H9 (cell line): Measurements from ENCODE around the gene THPO. TPM values are rescaled to one million over a fixed set of nuclear protein-coding genes. Genes with fewer than 3 reads are reported as not detected.

Experiments
- DNase-seq: peaks from one replicate; pipeline ENCODE4 v3.0.0-alpha.2; 2017
- H2AFZ ChIP-seq: one replicate; pipeline ENCODE4 v1.6.1; 2013; ENCODE audit warnings: mild to moderate bottlenecking, low read length, control low read depth, moderate library complexity
- H2AK5ac ChIP-seq: 2 replicates; pipeline ENCODE4 v1.6.1; 2013; ENCODE audit warnings: low read length, control low read depth, mixed read lengths; ENCODE audit not compliant: insufficient read length
- H2BK120ac ChIP-seq: one replicate; pipeline ENCODE4 v1.6.1; 2013; ENCODE audit warnings: low read depth, mild to moderate bottlenecking, low read length, control low read depth, inconsistent platforms; ENCODE audit not compliant: poor library complexity, severe bottlenecking
- H2BK12ac ChIP-seq: 2 replicates; pipeline ENCODE4 v1.6.1; 2013; ENCODE audit warnings: low read length, control low read depth, mixed read lengths, low read depth; ENCODE audit not compliant: insufficient read length
- H2BK15ac ChIP-seq: 2 replicates; pipeline ENCODE4 v1.6.1; 2013; ENCODE audit warnings: low read depth, low read length, control low read depth
- H2BK20ac ChIP-seq: one replicate; pipeline ENCODE4 v1.6.1; 2013; ENCODE audit warnings: low read depth, mild to moderate bottlenecking, low read length, control low read depth, inconsistent platforms; ENCODE audit not compliant: poor library complexity, severe bottlenecking
- H2BK5ac ChIP-seq: 2 replicates; pipeline ENCODE4 v1.6.1; 2013; ENCODE audit warnings: low read length, control low read depth, mixed read lengths; ENCODE audit not compliant: insufficient read length
- H3K14ac ChIP-seq: 2 replicates; pipeline ENCODE4 v1.6.1; 2013; ENCODE audit warnings: low read length, control low read depth; ENCODE audit not compliant: insufficient read depth
- H3K18ac ChIP-seq: 2 replicates; pipeline ENCODE4 v1.6.1; 2013; ENCODE audit warnings: low read depth, mild to moderate bottlenecking, mixed read lengths, low read length, control low read depth; ENCODE audit not compliant: insufficient read length
- H3K23ac ChIP-seq: 2 replicates; pipeline ENCODE4 v1.6.1; 2013; ENCODE audit warnings: low read length, control low read depth, mixed read lengths, low read depth; ENCODE audit not compliant: insufficient read length
- H3K23me2 ChIP-seq: 2 replicates; pipeline ENCODE4 v1.6.1; 2013; ENCODE audit warnings: low read depth, mild to moderate bottlenecking, mixed read lengths, low read length, control low read depth; ENCODE audit not compliant: insufficient read length, poor library complexity, severe bottlenecking
- H3K27ac ChIP-seq: 2 replicates; pipeline ENCODE4 v1.5.1; 2013; ENCODE audit warnings: low read length, control low read depth, mixed read lengths, low read depth; ENCODE audit not compliant: insufficient read length
- H3K27me3 ChIP-seq: 2 replicates; pipeline ENCODE4 v1.6.1; 2013; ENCODE audit warnings: low read length, control low read depth, inconsistent platforms; ENCODE audit not compliant: insufficient read depth
- H3K4ac ChIP-seq: 2 replicates; pipeline ENCODE4 v1.6.1; 2013; ENCODE audit warnings: low read depth, mild to moderate bottlenecking, control low read depth, inconsistent platforms, low read length, moderate library complexity
- H3K4me1 ChIP-seq: 2 replicates; pipeline ENCODE4 v1.6.1; 2013; ENCODE audit warnings: low read length, control low read depth, inconsistent platforms; ENCODE audit not compliant: insufficient read depth
- H3K4me2 ChIP-seq: 2 replicates; pipeline ENCODE4 v1.6.1; 2013; ENCODE audit warnings: low read length, control low read depth, mixed read lengths; ENCODE audit not compliant: insufficient read length, insufficient read depth
- H3K56ac ChIP-seq: 2 replicates; pipeline ENCODE4 v1.6.1; 2013; ENCODE audit warnings: low read depth, mild to moderate bottlenecking, mixed read lengths, low read length, control low read depth; ENCODE audit not compliant: insufficient read length
- H3K79me1 ChIP-seq: 2 replicates; pipeline ENCODE4 v1.6.1; 2013; ENCODE audit warnings: low read depth, mild to moderate bottlenecking, moderate library complexity, low read length, control low read depth, inconsistent platforms; ENCODE audit not compliant: insufficient read depth, poor library complexity, severe bottlenecking
- H3K79me2 ChIP-seq: 2 replicates; pipeline ENCODE4 v1.6.1; 2013; ENCODE audit warnings: low read length, control low read depth, inconsistent platforms; ENCODE audit not compliant: insufficient read depth
- H3K9ac ChIP-seq: 2 replicates; pipeline ENCODE4 v1.6.1; 2013; ENCODE audit warnings: low read length, control low read depth, mixed read lengths; ENCODE audit not compliant: insufficient read length; ENCODE audit errors: extremely low read depth
- H3K9me3 ChIP-seq: one replicate; pipeline ENCODE4 v1.6.1; 2013; ENCODE audit warnings: low read depth, low read length, inconsistent platforms; ENCODE audit not compliant: control insufficient read depth
- H3T11ph ChIP-seq: one replicate; pipeline ENCODE4 v1.6.1; 2013; ENCODE audit warnings: mild to moderate bottlenecking, low read length, control low read depth, inconsistent platforms
- H4K20me1 ChIP-seq: one replicate; pipeline ENCODE4 v1.6.1; 2013; ENCODE audit not compliant: control insufficient read depth, insufficient read length, insufficient read depth
- H4K5ac ChIP-seq: 2 replicates; pipeline ENCODE4 v1.6.1; 2013; ENCODE audit warnings: low read depth, mild to moderate bottlenecking, mixed read lengths, low read length, control low read depth; ENCODE audit not compliant: insufficient read length
- H4K8ac ChIP-seq: replicated peaks from 2 replicates; pipeline ENCODE4 v1.6.1; 2013; ENCODE audit warnings: low read length, control low read depth, mixed read lengths, low read depth; ENCODE audit not compliant: insufficient read length
- H4K91ac ChIP-seq: 2 replicates; pipeline ENCODE4 v1.6.1; 2013; ENCODE audit warnings: low read depth, mild to moderate bottlenecking, moderate library complexity, mixed read lengths, low read length, control low read depth; ENCODE audit not compliant: insufficient read length
- H3K27ac Mint-ChIP-seq, 3 experiments: 2 replicates in 2 of 3; 3 replicates in 1 of 3; pipeline ENCODE4 v1.8.0; 2020 to 2021; ENCODE audit warnings: mixed read lengths in 3 of 3, mild to moderate bottlenecking in 1 of 3, moderate library complexity in 1 of 3
- H3K27me3 Mint-ChIP-seq: 2 replicates; pipeline ENCODE4 v1.8.0; 2021; ENCODE audit warnings: low read depth, mild to moderate bottlenecking, moderate library complexity, mixed read lengths
- H3K36me3 Mint-ChIP-seq, 3 experiments: 2 replicates in 2 of 3; 3 replicates in 1 of 3; pipeline ENCODE4 v1.8.0; 2020 to 2021; ENCODE audit warnings: low read depth in 3 of 3, mixed read lengths in 3 of 3; ENCODE audit not compliant: insufficient read depth in 1 of 3
- H3K4me1 Mint-ChIP-seq, 2 experiments: 2 replicates each; pipeline ENCODE4 v1.8.0; 2020; ENCODE audit warnings: mixed read lengths in 2 of 2
- H3K4me3 Mint-ChIP-seq, 2 experiments: 2 replicates in 1 of 2; 3 replicates in 1 of 2; pipeline ENCODE4 v1.8.0; 2020 to 2021; ENCODE audit warnings: mild to moderate bottlenecking in 2 of 2, mixed read lengths in 2 of 2, moderate library complexity in 1 of 2
- H3K9me3 Mint-ChIP-seq, 2 experiments: 2 replicates in 1 of 2; 3 replicates in 1 of 2; pipeline ENCODE4 v1.8.0; 2020; ENCODE audit warnings: mild to moderate bottlenecking in 2 of 2, mixed read lengths in 2 of 2, moderate library complexity in 1 of 2
- CTCF ChIP-seq: fragments of 200-600 bp; sonication (generic); conservative IDR thresholded peaks from 3 replicates; pipeline ENCODE4 v1.8.0; 2021; ENCODE audit warnings: antibody characterized with exemption, mild to moderate bottlenecking
- WGBS: extraction: QIAGEN DNeasy Blood & Tissue Kit; methylation state at CpG from one replicate; pipeline ENCODE4 v1.1.7; 2013; ENCODE audit warnings: missing lambda C conversion rate, low lambda C conversion rate, mixed read lengths; ENCODE audit not compliant: insufficient read length; ENCODE audit errors: extremely low coverage; 5-methylcytosine and 5-hydroxymethylcytosine counted together
- total RNA-seq: library from RNA; stranded (reverse); gene quantifications from 2 replicates; pipeline ENCODE4 v1.2.1, GENCODE V29; 2021

The THPO gene
- total RNA-seq, 1 experiment from 2014 or later = 0.85 TPM

- Histone ChIP-seq H3K4me1 (no peaks in the 10 kb centered on the region), H4K5ac (no peak overlapping the region), H2AK5ac (no peak overlapping the region), H4K20me1 (peaks cover 2% of the 10 kb centered on the region), H4K91ac (no peak overlapping the region), H2AFZ (no peak overlapping the region), H2BK15ac (no peak overlapping the region), H3K27ac (no peak overlapping the region), H3K4me2 (no peak overlapping the region), H2BK12ac (no peak overlapping the region), H4K8ac (no peak overlapping the region), H3K9ac (no peak overlapping the region), H3K79me1 (no peaks in the 10 kb centered on the region), H2BK20ac (no peak overlapping the region), H3K27me3 (peaks cover 23% of the 10 kb centered on the region), H3K9me3 (no peaks in the 10 kb centered on the region), H2BK120ac (no peak overlapping the region), H3K4ac (no peak overlapping the region), H3K23ac (no peak overlapping the region), H3K18ac (no peak overlapping the region), H3K79me2 (no peaks in the 10 kb centered on the region), H2BK5ac (no peak overlapping the region), H3K56ac (no peak overlapping the region), H3K14ac (no peak overlapping the region), H3T11ph (no peak overlapping the region), H3K23me2 (peaks cover 9% of the 10 kb centered on the region)
- Mint-ChIP-seq H3K4me3 (no peak overlapping the region), H3K27ac (no peak overlapping the region), H3K36me3 (no peaks in the 10 kb centered on the region), H3K9me3 (peaks cover 0 to 3% of the 10 kb centered on the region in 2 experiments; a peak in 3 of 5 replicates), H3K27me3 (peaks cover 54% of the 10 kb centered on the region), H3K4me1 (peaks cover 6 to 9% of the 10 kb centered on the region in 2 experiments)
- no CpG with 5 or more reads among the region's 8 CpGs for WGBS
- no peak for TF ChIP-seq CTCF
- no peak for DNase-seq
Observed at GRCh38 chr3:184384856-184385422, 6.9 kb upstream of the THPO start.
